Body of pancreas (tissue), 4 donors: ENCODE measurements around the gene ARID1A. TPM values are rescaled to one million over a fixed set of nuclear protein-coding genes. Genes with fewer than 3 reads are reported as not detected.

Source experiments
- ATAC-seq: fragments of 150-250 bp; one replicate; pipeline ENCODE4 v1.9.1; 2016
- DNase-seq, 4 donors: peaks; one replicate each; pipeline ENCODE4 v3.0.0-alpha.2; 2019
- H3K27ac ChIP-seq, 4 donors: fragments of 200-600 bp; sonication (generic); 1 replicate in 3 of 4; 2 replicates in 1 of 4; pipeline versions ENCODE4 v1.5.1 to v1.6.1; 2016 to 2019; ENCODE audit warnings: mild to moderate bottlenecking in 1 of 4, mixed read lengths in 1 of 4, moderate library complexity in 1 of 4
- H3K27me3 ChIP-seq, 2 donors: fragments of 200-600 bp; sonication (generic); one replicate each; pipeline ENCODE4 v1.6.0; 2016; ENCODE audit warnings: mild to moderate bottlenecking in 1 of 2
- H3K36me3 ChIP-seq, 2 donors: fragments of 200-600 bp; sonication (generic); replicated peaks in 1 of 2; 2 replicates each; pipeline ENCODE4 v1.5.1; 2016; ENCODE audit warnings: low read depth in 2 of 2; ENCODE audit not compliant: insufficient read depth in 1 of 2
- H3K4me1 ChIP-seq: fragments of 200-600 bp; sonication (generic); one replicate; pipeline ENCODE4 v1.6.0; 2016
- H3K4me3 ChIP-seq, 2 donors: fragments of 200-600 bp; sonication (generic); 1 replicate in 1 of 2; 2 replicates in 1 of 2; pipeline ENCODE4 v1.5.1; 2016 to 2019
- H3K9me3 ChIP-seq, 3 donors: fragments of 200-600 bp; sonication (generic); 1 replicate in 2 of 3; 2 replicates in 1 of 3; pipeline ENCODE4 v1.5.1; 2016
- CTCF ChIP-seq, 7 experiments: fragments of 450-650 bp in 4 of 7; fragments of 200-600 bp in 3 of 7; sonication (generic) in 3 of 7; IDR thresholded peaks; one replicate each; pipeline ENCODE4 v1.5.1; 2016 to 2019; ENCODE audit warnings: antibody characterized with exemption in 7 of 7
- POLR2A ChIP-seq, 3 donors: fragments of 450-650 bp; IDR thresholded peaks; one replicate each; pipeline ENCODE4 v1.6.1; 2016; ENCODE audit warnings: antibody characterized with exemption in 3 of 3, mild to moderate bottlenecking in 2 of 3
- WGBS, 2 donors: methylation state at CpG; one replicate each; pipeline ENCODE4 v1.1.5; 2017; 5-methylcytosine and 5-hydroxymethylcytosine counted together
- intact Hi-C: fragments of 100-400 bp; cut with DNase I; formaldehyde crosslinking; loops from one replicate; pipeline ENCODE4 v1.15.1; 2023
- total RNA-seq, 2 donors: library from RNA; depleted of rRNA; stranded (reverse); fragments of >200 nt; gene quantifications; one replicate each; pipeline ENCODE4 v1.1.0, GENCODE V29; 2016

The ARID1A gene
- total RNA-seq, 2 donors from 2014 or later: 23.7 to 25.9 TPM

- peaks cover 34% of the 10 kb centered on the region for H3K4me1 ChIP-seq
- DNase-seq (peak; percentile 29 to 82 (median 50)), ATAC-seq (peak; percentile 71)
- no peaks in the 10 kb centered on the region for H3K27me3 ChIP-seq
- H3K9me3 ChIP-seq: no peaks in the 10 kb centered on the region
- H3K4me3 ChIP-seq: no peak overlapping the region
- peak overlapping the region in 2 of 4 donors; percentile 40 for H3K27ac ChIP-seq
- WGBS, 2 donors: 54 to 74% methylated on average over 8 of the region's 8 CpGs
- intact Hi-C loops: no loop called here
- H3K36me3 ChIP-seq: peaks cover 0 to 5% of the 10 kb centered on the region in 2 donors
- TF ChIP-seq POLR2A (IDR thresholded peaks at IDR 0.05): peak in 1 of 3 donors; percentile 8
- no peak for TF ChIP-seq CTCF (IDR thresholded peaks at IDR 0.05)
Observed at GRCh38 chr1:26744075-26744959, 48.5 kb downstream of the ARID1A start.

GRCh38 chr1:26745191-26745590 is 49.4 kb downstream of the ARID1A start:
- Histone ChIP-seq H3K27me3 (no peaks in the 10 kb centered on the region), H3K9me3 (no peaks in the 10 kb centered on the region), H3K27ac (peak overlapping the region in 2 of 4 donors; percentile 40), H3K4me1 (peaks cover 33% of the 10 kb centered on the region), H3K36me3 (peaks cover 0 to 5% of the 10 kb centered on the region in 2 donors), H3K4me3 (no peak overlapping the region)
- no peak for DNase-seq
- intact Hi-C loops: no loop called here
- no peak for ATAC-seq
- no peak for TF ChIP-seq CTCF (IDR thresholded peaks at IDR 0.05)
- no peak for TF ChIP-seq POLR2A (IDR thresholded peaks at IDR 0.05)
- 60 to 76% methylated on average over 5 of the region's 5 CpGs for WGBS, 2 donors

- H3K4me3 ChIP-seq: no peak overlapping the region
- 84 to 91% methylated on average over 5 of the region's 5 CpGs for WGBS, 2 donors
- intact Hi-C loops: no loop called here
- DNase-seq (no peak), ATAC-seq (no peak)
- no peaks in the 10 kb centered on the region for H3K9me3 ChIP-seq
- no peak for TF ChIP-seq CTCF (IDR thresholded peaks at IDR 0.05)
- no peak for TF ChIP-seq POLR2A (IDR thresholded peaks at IDR 0.05)
- peaks cover 16% of the 10 kb centered on the region for H3K4me1 ChIP-seq
- H3K27me3 ChIP-seq: no peaks in the 10 kb centered on the region
- H3K27ac ChIP-seq: no peak overlapping the region
- H3K36me3 ChIP-seq: peaks cover 0 to 3% of the 10 kb centered on the region in 2 donors
Observed at GRCh38 chr1:26747048-26747447, 51.2 kb downstream of the ARID1A start.

- H3K36me3 ChIP-seq: no peaks in the 10 kb centered on the region
- intact Hi-C loops: no loop called here
- TF ChIP-seq POLR2A (IDR thresholded peaks at IDR 0.05) (no peak), CTCF (IDR thresholded peaks at IDR 0.05) (no peak)
- H3K27me3 ChIP-seq: no peaks in the 10 kb centered on the region
- H3K4me1 ChIP-seq: peaks cover 21% of the 10 kb centered on the region
- H3K9me3 ChIP-seq: no peaks in the 10 kb centered on the region
- H3K27ac ChIP-seq: peak overlapping the region in 1 of 4 donors; percentile 13
- H3K4me3 ChIP-seq: no peak overlapping the region
- ATAC-seq: no peak
- DNase-seq: no peak
- WGBS, 2 donors: 73 to 90% methylated on average over 1 of the region's 1 CpG
Observed at GRCh38 chr1:26748351-26748750, 52.5 kb downstream of the ARID1A start.
